ENCODE data around the gene TMEM117. TPM values are rescaled to one million over a fixed set of nuclear protein-coding genes. Genes with fewer than 3 reads are reported as not detected.

The TMEM117 gene
- total and polyA plus RNA-seq, 10 of the 15 experiments (the other 5 are each of a cell fraction or from before 2014, with no cell fraction given): 3.1 to 8.2 (median 6.1) TPM

DNA sequence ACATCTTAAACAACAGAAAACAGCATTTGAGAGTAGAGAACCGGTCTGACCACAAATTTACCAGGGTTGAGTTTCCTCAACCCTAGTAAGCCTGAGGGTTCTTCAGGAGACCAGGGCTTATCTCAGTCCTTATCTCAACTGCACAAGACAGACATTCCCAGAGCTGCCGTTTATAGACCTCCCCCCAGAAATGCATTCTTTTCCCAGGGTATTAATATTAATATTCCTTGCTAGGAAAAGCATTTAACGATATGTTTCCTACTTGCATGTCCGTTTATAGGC, 12.3 kb downstream of the TMEM117 start:
- no peaks in the 10 kb centered on the region; the same call in 2 of the 3 replicates for H3K9me3 ChIP-seq (replicated peaks; ENCODE audit: control insufficient read depth, insufficient read depth, low read length)
- in situ Hi-C loops (cut with MboI) (no loop called here), intact Hi-C loops (cut with micrococcal nuclease; ENCODE audit: unreplicated experiment) (no loop called here)
- H2AFZ ChIP-seq (ENCODE audit: control insufficient read depth, low read depth, low read length): no peak overlapping the region
- ChIA-PET SMC1A (ENCODE audit: uncharacterized antibody, unreplicated experiment) (no interaction called here), CTCF (interaction anchor here (1.1 kb wide), 1 partner anchor 8 kb away, joined by 3 read pairs; no protein-coding TSS in a partner anchor), RAD21 (ENCODE audit: unreplicated experiment) (no interaction called here), POLR2A (no interaction called here)
- TF ChIP-seq ZZZ3 (IDR thresholded peaks at IDR 0.05; ENCODE audit: control insufficient read depth, insufficient read length, low read depth): no peak
- TF ChIP-seq MTA2 (IDR thresholded peaks at IDR 0.05; ENCODE audit: low read depth): no peak
- TF ChIP-seq, protein P1, sequence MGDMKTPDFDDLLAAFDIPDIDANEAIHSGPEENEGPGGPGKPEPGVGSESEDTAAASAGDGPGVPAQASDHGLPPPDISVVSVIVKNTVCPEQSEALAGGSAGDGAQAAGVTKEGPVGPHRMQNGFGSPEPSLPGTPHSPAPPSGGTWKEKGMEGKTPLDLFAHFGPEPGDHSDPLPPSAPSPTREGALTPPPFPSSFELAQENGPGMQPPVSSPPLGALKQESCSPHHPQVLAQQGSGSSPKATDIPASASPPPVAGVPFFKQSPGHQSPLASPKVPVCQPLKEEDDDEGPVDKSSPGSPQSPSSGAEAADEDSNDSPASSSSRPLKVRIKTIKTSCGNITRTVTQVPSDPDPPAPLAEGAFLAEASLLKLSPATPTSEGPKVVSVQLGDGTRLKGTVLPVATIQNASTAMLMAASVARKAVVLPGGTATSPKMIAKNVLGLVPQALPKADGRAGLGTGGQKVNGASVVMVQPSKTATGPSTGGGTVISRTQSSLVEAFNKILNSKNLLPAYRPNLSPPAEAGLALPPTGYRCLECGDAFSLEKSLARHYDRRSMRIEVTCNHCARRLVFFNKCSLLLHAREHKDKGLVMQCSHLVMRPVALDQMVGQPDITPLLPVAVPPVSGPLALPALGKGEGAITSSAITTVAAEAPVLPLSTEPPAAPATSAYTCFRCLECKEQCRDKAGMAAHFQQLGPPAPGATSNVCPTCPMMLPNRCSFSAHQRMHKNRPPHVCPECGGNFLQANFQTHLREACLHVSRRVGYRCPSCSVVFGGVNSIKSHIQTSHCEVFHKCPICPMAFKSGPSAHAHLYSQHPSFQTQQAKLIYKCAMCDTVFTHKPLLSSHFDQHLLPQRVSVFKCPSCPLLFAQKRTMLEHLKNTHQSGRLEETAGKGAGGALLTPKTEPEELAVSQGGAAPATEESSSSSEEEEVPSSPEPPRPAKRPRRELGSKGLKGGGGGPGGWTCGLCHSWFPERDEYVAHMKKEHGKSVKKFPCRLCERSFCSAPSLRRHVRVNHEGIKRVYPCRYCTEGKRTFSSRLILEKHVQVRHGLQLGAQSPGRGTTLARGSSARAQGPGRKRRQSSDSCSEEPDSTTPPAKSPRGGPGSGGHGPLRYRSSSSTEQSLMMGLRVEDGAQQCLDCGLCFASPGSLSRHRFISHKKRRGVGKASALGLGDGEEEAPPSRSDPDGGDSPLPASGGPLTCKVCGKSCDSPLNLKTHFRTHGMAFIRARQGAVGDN (IDR thresholded peaks at IDR 0.05): no peak
- H3K4me1 ChIP-seq (ENCODE audit: control insufficient read depth, insufficient read depth, low read length): no peaks in the 10 kb centered on the region
- no TSS peak for BruUV-seq (replicated peaks)
- H3K36me3 ChIP-seq (ENCODE audit: control insufficient read depth in 2 of 2, insufficient read depth in 2 of 2, low read length in 1 of 2): no peaks in the 10 kb centered on the region; a peak in 3 of 4 replicates
- H3K4me2 ChIP-seq (ENCODE audit: control insufficient read depth, insufficient read depth): no peak overlapping the region
- DNase-seq (ENCODE audit: low read depth, low spot score) (no peak), ATAC-seq (no peak), FAIRE-seq (no peak)
- no peaks in the 10 kb centered on the region for H3K79me2 ChIP-seq (ENCODE audit: control insufficient read depth, insufficient read depth, low read length)
- 95% methylated on average over 4 of the region's 4 CpGs for WGBS (ENCODE audit: insufficient coverage, insufficient replicate concordance, low lambda C conversion rate, missing lambda C conversion rate)
- H3K27me3 ChIP-seq (replicated peaks in 1 of 2; ENCODE audit: control insufficient read depth in 2 of 2, insufficient read depth in 2 of 2, low read length in 1 of 2): no peaks in the 10 kb centered on the region
- no peaks in the 10 kb centered on the region for H4K20me1 ChIP-seq (ENCODE audit: control insufficient read depth, insufficient read depth)
- no peak overlapping the region for H3K4me3 ChIP-seq
- H3K9ac ChIP-seq (ENCODE audit: control insufficient read depth, insufficient read depth, low read length): no peak overlapping the region
- no peak overlapping the region for H3K27ac ChIP-seq (ENCODE audit: control insufficient read depth, insufficient read depth)

GRCh38 chr12:43848786-43849185, 12.9 kb downstream of the TMEM117 start:
- no peaks in the 10 kb centered on the region; the same call in 2 of the 3 replicates for H3K9me3 ChIP-seq (replicated peaks; ENCODE audit: control insufficient read depth, insufficient read depth, low read length)
- WGBS (ENCODE audit: insufficient coverage, insufficient replicate concordance, low lambda C conversion rate, missing lambda C conversion rate): 98% methylated on average over 3 of the region's 3 CpGs
- no peaks in the 10 kb centered on the region for H3K79me2 ChIP-seq (ENCODE audit: control insufficient read depth, insufficient read depth, low read length)
- in situ Hi-C loops (cut with MboI): no loop called here
- FAIRE-seq (no peak), ATAC-seq (no peak), DNase-seq (ENCODE audit: low read depth, low spot score) (no peak)
- no peaks in the 10 kb centered on the region for H4K20me1 ChIP-seq (ENCODE audit: control insufficient read depth, insufficient read depth)
- H3K27ac ChIP-seq (ENCODE audit: control insufficient read depth, insufficient read depth): no peak overlapping the region
- intact Hi-C loops (cut with micrococcal nuclease; ENCODE audit: unreplicated experiment): no loop called here
- ChIA-PET SMC1A (ENCODE audit: uncharacterized antibody, unreplicated experiment) (no interaction called here), RAD21 (ENCODE audit: unreplicated experiment) (no interaction called here), POLR2A (no interaction called here), CTCF (interaction anchor here (1.1 kb wide), 1 partner anchor 8 kb away, joined by 3 read pairs; no protein-coding TSS in a partner anchor)
- H3K4me1 ChIP-seq (ENCODE audit: control insufficient read depth, insufficient read depth, low read length): no peaks in the 10 kb centered on the region
- H3K4me3 ChIP-seq: no peak overlapping the region
- no peaks in the 10 kb centered on the region; a peak in 2 of 4 replicates for H3K36me3 ChIP-seq (ENCODE audit: control insufficient read depth in 2 of 2, insufficient read depth in 2 of 2, low read length in 1 of 2)
- no peak overlapping the region for H3K9ac ChIP-seq (ENCODE audit: control insufficient read depth, insufficient read depth, low read length)
- H2AFZ ChIP-seq (ENCODE audit: control insufficient read depth, low read depth, low read length): no peak overlapping the region
- H3K27me3 ChIP-seq (replicated peaks in 1 of 2; ENCODE audit: control insufficient read depth in 2 of 2, insufficient read depth in 2 of 2, low read length in 1 of 2): no peaks in the 10 kb centered on the region
- no TSS peak for BruUV-seq (replicated peaks)
- H3K4me2 ChIP-seq (ENCODE audit: control insufficient read depth, insufficient read depth): no peak overlapping the region
- no peak for TF ChIP-seq BHLHE40 (IDR thresholded peaks at IDR 0.05; ENCODE audit: borderline replicate concordance in 1 of 2, low read depth in 2 of 2, low read length in 1 of 2)
- TF ChIP-seq MYB (IDR thresholded peaks at IDR 0.05; ENCODE audit: borderline replicate concordance, low read depth, low read length): no peak
- TF ChIP-seq PML (IDR thresholded peaks at IDR 0.05; ENCODE audit: low read length): no peak
- TF ChIP-seq E2F8 (IDR thresholded peaks at IDR 0.05; ENCODE audit: low read depth, partially characterized antibody): no peak
- no peak for TF ChIP-seq EP300 (IDR thresholded peaks at IDR 0.05; ENCODE audit: borderline replicate concordance in 1 of 2, control insufficient read depth in 1 of 2, low read depth in 2 of 2, low read length in 2 of 2)
- no peak for TF ChIP-seq GATAD2B (conservative IDR thresholded peaks at IDR 0.05; ENCODE audit: low read depth)
- no peak for TF ChIP-seq HDAC6 (IDR thresholded peaks at IDR 0.05; ENCODE audit: unreplicated experiment)
- no peak for TF ChIP-seq PAX8 (IDR thresholded peaks at IDR 0.05)
